K562 (cell line): ENCODE data around the gene DCDC2. TPM values are rescaled to one million over a fixed set of nuclear protein-coding genes. Genes with fewer than 3 reads are reported as not detected.

Experiments
- ATAC-seq: fragments of 200-7000 bp; cut with Tn5 transposase; 3 replicates; pipeline ENCODE4 v1.9.1; 2020; ENCODE audit warnings: moderate library complexity
- BruUV-seq: library from RNA; stranded (reverse); fragments of 400-500 nt; replicated peaks from 2 replicates; lab custom pipeline; 2021; lab: Mats Ljungman, UMichigan
- CTCF ChIA-PET: fragments of 300-600 bp; formaldehyde crosslinking; extraction: SDS; loops from one replicate; lab custom pipeline; 2021; ENCODE audit warnings: low intra/inter-chr PET ratio; lab: Yijun Ruan, JAX
- POLR2A ChIA-PET: fragments of 300-600, 350-650 bp; sonication (Branson Sonifier 250); formaldehyde crosslinking; extraction: SDS; loops from one replicate; lab custom pipeline; 2021; ENCODE audit warnings: antibody characterized with exemption, inconsistent platforms; lab: Yijun Ruan, JAX
- DNase-seq, 4 experiments: peaks; one replicate each; pipeline versions ENCODE4 v3.0.0 to v3.0.0-alpha.2; 2011 to 2018; ENCODE audit warnings: low spot score in 3 of 4, mixed read lengths in 3 of 4; ENCODE audit errors: extremely low read depth in 1 of 4
- FAIRE-seq: peaks from 2 replicates; lab custom pipeline; 2011; peaks lifted over from hg19 to GRCh38; lab: Jason Lieb, UNC
- H2AFZ ChIP-seq: 2 replicates; pipeline ENCODE4 v1.6.0; 2011; ENCODE audit warnings: low read depth, low read length, control low read depth, inconsistent platforms
- H3K27ac ChIP-seq: fragments of 200-600 bp; 3 replicates; pipeline ENCODE4 v1.8.0; 2011; ENCODE audit warnings: low read depth, mild to moderate bottlenecking, control low read depth, inconsistent platforms, low read length, moderate library complexity, mixed read lengths; ENCODE audit errors: extremely low read depth
- H3K27me3 ChIP-seq, 2 experiments: fragments of 300-600 bp in 1 of 2; 2 replicates in 1 of 2; 3 replicates in 1 of 2; pipeline versions ENCODE4 v1.6.0 to v1.8.0; 2011; ENCODE audit warnings: inconsistent platforms in 2 of 2, low read length in 2 of 2, mild to moderate bottlenecking in 1 of 2, mixed read lengths in 1 of 2, moderate library complexity in 1 of 2; ENCODE audit not compliant: control insufficient read depth in 2 of 2, insufficient read depth in 2 of 2
- H3K36me3 ChIP-seq: fragments of 300-600 bp; 3 replicates; pipeline ENCODE4 v1.8.0; 2011; ENCODE audit warnings: mild to moderate bottlenecking, low read length, inconsistent platforms; ENCODE audit not compliant: control insufficient read depth, insufficient read depth
- H3K4me1 ChIP-seq, 2 experiments: fragments of 200-600 bp in 1 of 2; replicated peaks in 1 of 2; 2 replicates in 1 of 2; 3 replicates in 1 of 2; pipeline versions ENCODE4 v1.5.1 to v1.8.0; 2011; ENCODE audit warnings: inconsistent platforms in 2 of 2, low read length in 2 of 2, mild to moderate bottlenecking in 1 of 2, mixed read lengths in 1 of 2, moderate library complexity in 1 of 2; ENCODE audit not compliant: control insufficient read depth in 2 of 2, insufficient read depth in 2 of 2
- H3K4me2 ChIP-seq: 2 replicates; pipeline ENCODE4 v1.6.1; 2011; ENCODE audit warnings: low read length, control low read depth, inconsistent platforms, mixed read lengths; ENCODE audit not compliant: insufficient read depth
- H3K4me3 ChIP-seq: fragments of 200-600 bp; sonication (generic), shearing (Covaris generic); 2 replicates; pipeline ENCODE4 v1.5.1; 2016; ENCODE audit warnings: control low read depth, inconsistent platforms
- H3K79me2 ChIP-seq: fragments of 200-600 bp; 3 replicates; pipeline ENCODE4 v1.8.0; 2011; ENCODE audit warnings: low read length, inconsistent platforms; ENCODE audit not compliant: control insufficient read depth, insufficient read depth
- H3K9ac ChIP-seq, 2 experiments: 2 replicates each; pipeline versions ENCODE4 v1.6.0 to v1.6.1; 2011; ENCODE audit warnings: low read depth in 2 of 2, low read length in 2 of 2, control low read depth in 1 of 2, inconsistent platforms in 1 of 2, mild to moderate bottlenecking in 1 of 2, mixed read lengths in 1 of 2; ENCODE audit not compliant: insufficient read depth in 1 of 2
- H3K9me1 ChIP-seq: one replicate; pipeline ENCODE4 v1.6.0; 2011; ENCODE audit warnings: inconsistent platforms, mild to moderate bottlenecking, low read length, moderate library complexity; ENCODE audit not compliant: control insufficient read depth, insufficient read depth
- H3K9me3 ChIP-seq: replicated peaks from 2 replicates; pipeline ENCODE4 v1.5.1; 2011; ENCODE audit warnings: low read depth, low read length, inconsistent platforms; ENCODE audit not compliant: control insufficient read depth, insufficient read depth
- H4K20me1 ChIP-seq: replicated peaks from 2 replicates; pipeline ENCODE4 v1.6.1; 2011; ENCODE audit warnings: low read length, inconsistent platforms, mixed read lengths; ENCODE audit not compliant: control insufficient read depth, insufficient read depth
- BCLAF1 ChIP-seq, 2 experiments: fragments of 450-650 bp in 1 of 2; IDR thresholded peaks; 2 replicates each; pipeline ENCODE4 v1.6.1; 2011 to 2017; ENCODE audit warnings: low read depth in 2 of 2, antibody characterized with exemption in 1 of 2, borderline replicate concordance in 1 of 2, low read length in 1 of 2, mild to moderate bottlenecking in 1 of 2, mixed read lengths in 1 of 2; ENCODE audit not compliant: control insufficient read depth in 1 of 2
- ETV5 ChIP-seq: sonication (generic); formaldehyde crosslinking; IDR thresholded peaks from 2 replicates; pipeline ENCODE4 v1.4.0; 2020; ENCODE audit warnings: low read depth, mild to moderate bottlenecking, missing genetic modification reagents
- FOSL1 ChIP-seq: fragments of 200-800 bp; sonication (Bioruptor generic); conservative IDR thresholded peaks from 2 replicates; pipeline ENCODE4 v1.6.1; 2016; ENCODE audit warnings: missing genetic modification characterization, missing compliant biosample characterization
- FOXK2 ChIP-seq, 2 experiments: fragments of 450-650 bp; IDR thresholded peaks in 1 of 2; conservative IDR thresholded peaks in 1 of 2; 2 replicates each; pipeline ENCODE4 v1.6.1; 2016; ENCODE audit warnings: low read depth in 2 of 2, mild to moderate bottlenecking in 1 of 2
- MAFG ChIP-seq: fragments of 450-650 bp; conservative IDR thresholded peaks from 2 replicates; pipeline ENCODE4 v1.6.1; 2016; ENCODE audit warnings: missing genetic modification characterization, missing compliant biosample characterization
- MYNN ChIP-seq, 2 experiments: sonication (generic); formaldehyde crosslinking in 1 of 2; IDR thresholded peaks; 2 replicates each; pipeline versions ENCODE4 v1.5.0 to v1.6.1; 2016 to 2020; ENCODE audit warnings: antibody characterized with exemption in 1 of 2, missing genetic modification reagents in 1 of 2
- NEUROD1 ChIP-seq: fragments of 150-350 bp; IDR thresholded peaks from 2 replicates; pipeline ENCODE4 v1.6.1; 2014; ENCODE audit warnings: borderline replicate concordance, low read length, low read depth; ENCODE audit not compliant: partially characterized antibody
- SMARCA4 ChIP-seq: fragments of 450-650 bp; IDR thresholded peaks from 2 replicates; pipeline ENCODE4 v1.6.1; 2016
- SRSF9 ChIP-seq: fragments of 200-400 bp; formaldehyde crosslinking; IDR thresholded peaks from 2 replicates; pipeline ENCODE4 v1.6.1; 2017; ENCODE audit warnings: low read depth, low read length, borderline replicate concordance
- TEAD4 ChIP-seq, 2 experiments: sonication (generic) in 1 of 2; formaldehyde crosslinking in 1 of 2; IDR thresholded peaks; 2 replicates each; pipeline versions ENCODE4 v1.6.1 to v1.8.0; 2012 to 2022; ENCODE audit warnings: borderline replicate concordance in 1 of 2, inconsistent platforms in 1 of 2, low read length in 1 of 2, mild to moderate bottlenecking in 1 of 2, missing genetic modification reagents in 1 of 2
- TGIF2 ChIP-seq: sonication (generic); formaldehyde crosslinking; IDR thresholded peaks from 2 replicates; pipeline ENCODE4 v1.8.1; 2022; ENCODE audit warnings: mild to moderate bottlenecking, missing genetic modification reagents, moderate library complexity
- ZBTB8A ChIP-seq: fragments of 450-650 bp; IDR thresholded peaks from 2 replicates; pipeline ENCODE4 v1.6.1; 2018; ENCODE audit warnings: mild to moderate bottlenecking, moderate library complexity; ENCODE audit not compliant: partially characterized antibody
- ZC3H4 ChIP-seq: sonication (generic); formaldehyde crosslinking; IDR thresholded peaks from 2 replicates; pipeline ENCODE4 v1.9.0; 2021; ENCODE audit warnings: missing genetic modification reagents, borderline replicate concordance
- ZFP36 ChIP-seq: fragments of 150-350 bp; IDR thresholded peaks from 2 replicates; pipeline ENCODE4 v1.6.1; 2018; ENCODE audit warnings: low read length, low read depth; ENCODE audit not compliant: partially characterized antibody
- ZNF174 ChIP-seq: fragments of 250-450 bp; sonication (Bioruptor Pico); IDR thresholded peaks from 2 replicates; pipeline ENCODE4 v1.4.0; 2020; ENCODE audit warnings: mild to moderate bottlenecking
- ZNF444 ChIP-seq: fragments of 250-450 bp; sonication (Bioruptor Pico); IDR thresholded peaks from 2 replicates; pipeline ENCODE4 v1.4.0; 2020; ENCODE audit warnings: mild to moderate bottlenecking, moderate library complexity
- WGBS: fragments of 100-300 bp; shearing (Covaris generic); methylation state at CpG from one replicate; pipeline ENCODE4 v1.1.6; 2016; ENCODE audit warnings: low coverage, mixed read lengths; ENCODE audit not compliant: insufficient coverage; ENCODE audit errors: missing lambda C conversion rate; 5-methylcytosine and 5-hydroxymethylcytosine counted together
- in situ Hi-C: fragments of 300-500 bp; cut with MboI; formaldehyde crosslinking; loops from 4 replicates; pipeline ENCODE4 v1.15.0; 2018; ENCODE audit warnings: inconsistent platforms, mixed read lengths
- intact Hi-C: fragments of 100-400 bp; cut with micrococcal nuclease; formaldehyde crosslinking; loops from 2 replicates; pipeline ENCODE4 v1.14.2; 2022
- polyA plus RNA-seq, 8 experiments: library from polyadenylated mRNA; depleted of rRNA in 4 of 8; stranded (reverse) in 5 of 8; unstranded in 3 of 8; fragments of >200 nt; fragmentation: Nextera tagmentation in 2 of 8; fragmentation: Illumina TruSeq in 1 of 8; extraction: Ambion mirVana in 2 of 8; extraction: Trizol in 1 of 8; gene quantifications; 2 replicates each; pipeline versions ENCODE4 v1.2.1 to v1.2.3, GENCODE V29; 2011 to 2014; ENCODE audit warnings: inconsistent platforms in 1 of 8, missing spikeins in 1 of 8
- total RNA-seq, 7 experiments: library from RNA; depleted of rRNA in 6 of 7; stranded (reverse); fragments of >200 nt in 6 of 7; fragmentation: Illumina TruSeq in 2 of 7; extraction: Trizol in 2 of 7; gene quantifications; 2 replicates each; pipeline versions ENCODE4 v1.2.1 to v1.2.3, GENCODE V29; 2011 to 2021; ENCODE audit warnings: low replicate concordance in 1 of 7
- TF ChIP-seq, protein P1 (sequence below): conservative IDR thresholded peaks from 2 replicates; pipeline ENCODE4 v1.6.1; 2011; ENCODE audit warnings: low read depth, mild to moderate bottlenecking, low read length; ENCODE audit not compliant: control insufficient read depth

The DCDC2 gene
- total and polyA plus RNA-seq, 9 of the 15 experiments (the other 6 are each of a cell fraction or from before 2014, with no cell fraction given): 0.04 TPM; not detected in 8

- TF ChIP-seq BCLAF1 (IDR thresholded peaks at IDR 0.05; ENCODE audit: borderline replicate concordance in 1 of 2, control insufficient read depth in 1 of 2, low read depth in 2 of 2, low read length in 1 of 2) (no peak), FOSL1 (tag) (no peak), FOXK2 (conservative IDR thresholded peaks at IDR 0.05 in 1 of 2, IDR thresholded peaks at IDR 0.05 in 1 of 2; ENCODE audit: low read depth in 2 of 2) (no peak)
- TF ChIP-seq, protein P1, sequence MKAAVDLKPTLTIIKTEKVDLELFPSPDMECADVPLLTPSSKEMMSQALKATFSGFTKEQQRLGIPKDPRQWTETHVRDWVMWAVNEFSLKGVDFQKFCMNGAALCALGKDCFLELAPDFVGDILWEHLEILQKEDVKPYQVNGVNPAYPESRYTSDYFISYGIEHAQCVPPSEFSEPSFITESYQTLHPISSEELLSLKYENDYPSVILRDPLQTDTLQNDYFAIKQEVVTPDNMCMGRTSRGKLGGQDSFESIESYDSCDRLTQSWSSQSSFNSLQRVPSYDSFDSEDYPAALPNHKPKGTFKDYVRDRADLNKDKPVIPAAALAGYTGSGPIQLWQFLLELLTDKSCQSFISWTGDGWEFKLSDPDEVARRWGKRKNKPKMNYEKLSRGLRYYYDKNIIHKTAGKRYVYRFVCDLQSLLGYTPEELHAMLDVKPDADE: no peak
Measured at GRCh38 chr6:24191346-24191745, 166.5 kb downstream of the DCDC2 start (continued).

- ChIA-PET CTCF (no interaction called here), POLR2A (no interaction called here)
- no TSS peak for BruUV-seq
- no peak overlapping the region for H3K27ac ChIP-seq
- no peak for DNase-seq
- no peaks in the 10 kb centered on the region for H3K79me2 ChIP-seq
- no peak overlapping the region for H3K4me3 ChIP-seq
- no peaks in the 10 kb centered on the region for H3K36me3 ChIP-seq
- H2AFZ ChIP-seq: no peak overlapping the region
- in situ Hi-C loops: no loop called here
- WGBS: under 1% methylated on average over 8 of the region's 8 CpGs
- ATAC-seq: no peak
- no peaks in the 10 kb centered on the region for H3K9me3 ChIP-seq
- no peaks in the 10 kb centered on the region for H3K27me3 ChIP-seq
- H3K9ac ChIP-seq: no peak overlapping the region
- no peak for FAIRE-seq
- no peaks in the 10 kb centered on the region for H3K4me1 ChIP-seq
- H4K20me1 ChIP-seq: no peaks in the 10 kb centered on the region
- no peak overlapping the region for H3K4me2 ChIP-seq
- no peaks in the 10 kb centered on the region for H3K9me1 ChIP-seq
- intact Hi-C loops: no loop called here
- TF ChIP-seq MYNN (IDR thresholded peaks at IDR 0.05) (no peak), MYNN (CRISPR knock-in tag; IDR thresholded peaks at IDR 0.05) (no peak), SRSF9 (no peak), ZFP36 (no peak), NEUROD1 (no peak), ZNF174 (CRISPR knock-in tag) (no peak), TGIF2 (CRISPR knock-in tag) (no peak), ETV5 (CRISPR knock-in tag) (no peak), ZNF444 (CRISPR knock-in tag) (no peak), SMARCA4 (no peak), MAFG (no peak), ZC3H4 (CRISPR knock-in tag) (no peak), TEAD4 (IDR thresholded peaks at IDR 0.05; ENCODE audit: low read length) (no peak), TEAD4 (CRISPR knock-in tag; IDR thresholded peaks at IDR 0.05; ENCODE audit: borderline replicate concordance) (no peak), ZBTB8A (no peak)
Measured at GRCh38 chr6:24188578-24189080, 169.2 kb downstream of the DCDC2 start.
